CD4-positive, CD25-positive, alpha-beta regulatory T cell (primary cell): ENCODE measurements around the gene CDC25A. TPM values are rescaled to one million over a fixed set of nuclear protein-coding genes. Genes with fewer than 3 reads are reported as not detected.

Source experiments
- ATAC-seq, 2 donors: fragments of 150-1000 bp; cut with Tn5 transposase; one replicate each; pipeline ENCODE4 v1.10.0; 2021; ENCODE audit warnings: low read depth in 2 of 2, moderate number of reproducible peaks in 2 of 2, moderate library complexity in 1 of 2
- DNase-seq, 3 donors: peaks; one replicate each; pipeline versions ENCODE4 v3.0.0 to v3.0.0-alpha.2; 2012 to 2022; ENCODE audit warnings: mixed read lengths in 1 of 3
- H3K27ac ChIP-seq: one replicate; pipeline ENCODE4 v1.7.0; 2013; ENCODE audit warnings: mild to moderate bottlenecking, low read length; ENCODE audit not compliant: insufficient read depth, poor library complexity, severe bottlenecking
- H3K27me3 ChIP-seq: one replicate; pipeline ENCODE4 v1.7.0; 2013; ENCODE audit warnings: low read length; ENCODE audit not compliant: control insufficient read depth, insufficient read depth
- H3K36me3 ChIP-seq: one replicate; pipeline ENCODE4 v1.7.0; 2013; ENCODE audit warnings: mild to moderate bottlenecking, low read length, moderate library complexity; ENCODE audit not compliant: control insufficient read depth, insufficient read depth
- H3K4me1 ChIP-seq: 2 replicates; pipeline ENCODE4 v1.7.0; 2013; ENCODE audit warnings: mild to moderate bottlenecking, low read length; ENCODE audit not compliant: insufficient read depth, control insufficient read depth, poor library complexity, severe bottlenecking
- H3K4me3 ChIP-seq: one replicate; pipeline ENCODE4 v1.7.0; 2013; ENCODE audit warnings: low read depth, mild to moderate bottlenecking, low read length, moderate library complexity
- H3K9me3 ChIP-seq, 2 experiments: 1 replicate in 1 of 2; 2 replicates in 1 of 2; pipeline ENCODE4 v1.7.0; 2013; ENCODE audit warnings: low read length in 2 of 2, mild to moderate bottlenecking in 1 of 2, moderate library complexity in 1 of 2; ENCODE audit not compliant: control insufficient read depth in 2 of 2
- H3K27ac Mint-ChIP-seq, 3 donors: one replicate each; pipeline ENCODE4 v1.8.0; 2020 to 2022; ENCODE audit warnings: mild to moderate bottlenecking in 3 of 3, mixed read lengths in 3 of 3, moderate library complexity in 2 of 3
- H3K27me3 Mint-ChIP-seq: one replicate; pipeline ENCODE4 v1.8.0; 2022; ENCODE audit warnings: mild to moderate bottlenecking, mixed read lengths
- H3K36me3 Mint-ChIP-seq: one replicate; pipeline ENCODE4 v1.8.0; 2020; ENCODE audit warnings: mixed read lengths
- H3K4me1 Mint-ChIP-seq, 4 donors: one replicate each; pipeline ENCODE4 v1.8.0; 2020 to 2022; ENCODE audit warnings: mixed read lengths in 4 of 4, mild to moderate bottlenecking in 1 of 4
- H3K4me3 Mint-ChIP-seq, 4 donors: one replicate each; pipeline ENCODE4 v1.8.0; 2020 to 2022; ENCODE audit warnings: mild to moderate bottlenecking in 4 of 4, mixed read lengths in 4 of 4, moderate library complexity in 3 of 4
- H3K9me3 Mint-ChIP-seq, 7 donors: one replicate each; pipeline ENCODE4 v1.8.0; 2020 to 2022; ENCODE audit warnings: mixed read lengths in 7 of 7, mild to moderate bottlenecking in 3 of 7, moderate library complexity in 2 of 7
- polyA plus RNA-seq, 4 donors: library from polyadenylated mRNA; unstranded; fragments of 300-500 nt; fragmentation: Illumina TruSeq; gene quantifications; one replicate each; pipeline ENCODE4 v1.2.3, GENCODE V29; 2021
- total RNA-seq: library from RNA; stranded (reverse); gene quantifications from one replicate; pipeline ENCODE4 v1.2.3, GENCODE V29; 2022

CDC25A gene
- total and polyA plus RNA-seq, 5 donors from 2014 or later = 0.06 to 0.78 (median 0.42) TPM; not detected in 1

DNA sequence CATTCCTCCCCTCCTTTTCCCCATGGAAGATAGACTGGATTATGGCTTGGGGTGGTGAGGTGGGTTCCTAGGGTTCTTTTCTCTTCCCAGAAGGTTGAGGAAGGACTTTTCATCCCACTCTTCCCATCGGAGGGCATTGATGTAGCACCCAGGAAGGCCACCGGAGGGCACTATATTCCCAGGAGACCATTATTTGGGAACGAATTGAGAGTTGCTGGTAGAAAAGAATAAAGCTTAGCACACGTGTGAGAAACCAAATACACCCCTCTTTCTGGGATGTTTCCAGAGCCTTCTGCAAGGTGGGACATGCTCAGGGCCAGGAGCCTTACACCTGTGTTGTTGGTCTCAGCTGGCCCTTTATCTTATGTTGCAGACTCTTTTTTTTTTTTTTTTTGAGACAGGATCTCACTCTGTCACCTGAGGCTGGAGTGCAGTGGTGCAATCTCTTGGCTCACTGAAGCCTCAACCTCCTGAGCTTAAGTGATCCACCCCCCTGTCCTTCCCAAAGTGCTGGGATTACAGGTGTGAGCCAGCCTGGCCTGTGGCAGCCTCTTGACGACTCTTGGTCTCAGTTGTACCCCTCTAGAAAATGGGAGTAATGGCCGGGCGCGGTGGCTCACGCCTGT is 6.3 kb upstream of the CDC25A start:
- Mint-ChIP-seq H3K36me3 (no peaks in the 10 kb centered on the region), H3K4me1 (peaks cover 0 to 2% (median 0%) of the 10 kb centered on the region in 4 donors), H3K27ac (peak overlapping the region in 1 of 3 donors; percentile 52), H3K27me3 (peaks cover 5% of the 10 kb centered on the region), H3K4me3 (no peak overlapping the region), H3K9me3 (peaks cover 0 to 2% (median 0%) of the 10 kb centered on the region in 7 donors)
- H3K4me3 ChIP-seq = no peak overlapping the region
- peak in 1 of 3 donors; percentile 18 for DNase-seq
- H3K27ac ChIP-seq = no peak overlapping the region
- no peaks in the 10 kb centered on the region for H3K9me3 ChIP-seq
- H3K27me3 ChIP-seq = no peaks in the 10 kb centered on the region
- H3K36me3 ChIP-seq = no peaks in the 10 kb centered on the region
- no peaks in the 10 kb centered on the region for H3K4me1 ChIP-seq
- no peak for ATAC-seq

DNA sequence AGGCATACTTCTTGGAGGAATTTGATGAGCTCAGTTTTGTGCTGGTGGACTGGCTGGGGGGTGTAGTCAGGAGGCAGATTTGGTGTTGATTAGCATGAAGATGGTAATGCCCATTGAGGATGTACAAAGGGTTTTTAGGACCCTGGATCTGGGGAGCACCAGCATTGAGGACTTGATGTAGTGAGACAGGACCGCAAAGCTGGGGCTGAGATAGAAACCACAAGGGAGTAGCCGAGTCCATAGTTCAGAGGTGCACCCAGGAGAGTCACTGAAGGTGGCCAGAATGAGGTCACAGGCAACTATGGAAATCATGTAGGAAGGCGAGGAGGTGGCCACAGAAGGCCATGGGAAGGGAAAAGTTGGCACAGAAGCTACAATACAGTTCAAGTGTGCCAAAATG is 2.7 kb upstream of the CDC25A start:
- Histone ChIP-seq H3K4me1 (peaks cover 14% of the 10 kb centered on the region), H3K36me3 (no peaks in the 10 kb centered on the region), H3K4me3 (no peak overlapping the region), H3K27me3 (no peaks in the 10 kb centered on the region), H3K27ac (no peak overlapping the region), H3K9me3 (no peaks in the 10 kb centered on the region)
- Mint-ChIP-seq H3K36me3 (no peaks in the 10 kb centered on the region), H3K27me3 (peaks cover 11% of the 10 kb centered on the region), H3K27ac (peak overlapping the region in 1 of 3 donors; percentile 12), H3K4me1 (peaks cover 0 to 18% (median 13%) of the 10 kb centered on the region in 4 donors), H3K4me3 (peak overlapping the region in 1 of 4 donors; percentile 14), H3K9me3 (peaks cover 0 to 2% (median 0%) of the 10 kb centered on the region in 7 donors)
- no peak for ATAC-seq
- no peak for DNase-seq

- H3K27me3 ChIP-seq = no peaks in the 10 kb centered on the region
- no peaks in the 10 kb centered on the region for H3K9me3 ChIP-seq
- Mint-ChIP-seq H3K4me1 (peaks cover 0 to 21% (median 15%) of the 10 kb centered on the region in 4 donors), H3K36me3 (no peaks in the 10 kb centered on the region), H3K4me3 (peak overlapping the region in 3 of 4 donors; percentile 94 to 99 (median 95)), H3K27me3 (peaks cover 8% of the 10 kb centered on the region), H3K27ac (no peak overlapping the region), H3K9me3 (no peaks in the 10 kb centered on the region)
- no peak overlapping the region for H3K4me3 ChIP-seq
- H3K27ac ChIP-seq = no peak overlapping the region
- H3K4me1 ChIP-seq = peaks cover 14% of the 10 kb centered on the region
- no peaks in the 10 kb centered on the region for H3K36me3 ChIP-seq
- DNase-seq = no peak
- ATAC-seq = no peak
Observed at GRCh38 chr3:48189321-48189720, 1.1 kb upstream of the CDC25A start.

- ATAC-seq (peak in 1 of 2 donors; percentile 0), DNase-seq (peak in 1 of 3 donors; percentile 10)
- Mint-ChIP-seq H3K4me1 (peaks cover 0 to 26% (median 14%) of the 10 kb centered on the region in 4 donors), H3K27ac (peak overlapping the region in 1 of 3 donors; percentile 83), H3K27me3 (peaks cover 5% of the 10 kb centered on the region), H3K9me3 (no peaks in the 10 kb centered on the region), H3K4me3 (peak overlapping the region; percentile 94 to 99 (median 96)), H3K36me3 (peaks cover 3% of the 10 kb centered on the region)
- peak overlapping the region; percentile 58 for H3K4me3 ChIP-seq
- H3K4me1 ChIP-seq = peaks cover 14% of the 10 kb centered on the region
- no peak overlapping the region for H3K27ac ChIP-seq
- H3K27me3 ChIP-seq = no peaks in the 10 kb centered on the region
- H3K9me3 ChIP-seq = no peaks in the 10 kb centered on the region
- H3K36me3 ChIP-seq = no peaks in the 10 kb centered on the region
Observed at GRCh38 chr3:48187579-48188265, 495 bp downstream of the CDC25A start.

DNA sequence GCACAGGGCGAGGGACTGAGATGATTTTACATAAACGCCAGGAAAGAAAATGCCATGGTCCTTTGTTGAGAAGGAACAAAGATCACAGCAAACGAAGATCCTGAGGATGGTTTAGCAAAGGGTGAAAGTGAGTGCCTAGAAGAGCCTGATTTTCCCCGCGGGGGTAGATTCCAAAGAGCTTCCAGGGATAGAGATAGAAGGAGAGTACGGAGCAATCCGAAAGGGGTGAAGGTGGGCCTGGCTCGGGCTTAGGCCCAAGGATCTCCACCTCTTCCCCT is 977 bp downstream of the CDC25A start:
- no peak overlapping the region for H3K27ac ChIP-seq
- H3K4me3 ChIP-seq = peak overlapping the region; percentile 41
- no peaks in the 10 kb centered on the region for H3K27me3 ChIP-seq
- ATAC-seq = no peak
- H3K4me1 Mint-ChIP-seq = peaks cover 0 to 26% (median 14%) of the 10 kb centered on the region in 4 donors
- no peaks in the 10 kb centered on the region for H3K36me3 ChIP-seq
- H3K27me3 Mint-ChIP-seq = peaks cover 5% of the 10 kb centered on the region
- no peaks in the 10 kb centered on the region for H3K9me3 Mint-ChIP-seq
- peak in 1 of 3 donors; percentile 5 for DNase-seq
- H3K27ac Mint-ChIP-seq = peak overlapping the region in 1 of 3 donors; percentile 70
- no peaks in the 10 kb centered on the region for H3K9me3 ChIP-seq
- H3K4me1 ChIP-seq = peaks cover 14% of the 10 kb centered on the region
- H3K4me3 Mint-ChIP-seq = peak overlapping the region; percentile 65 to 93 (median 88)
- peaks cover 3% of the 10 kb centered on the region for H3K36me3 Mint-ChIP-seq

GRCh38 chr3:48186631-48187300 is 1.5 kb downstream of the CDC25A start:
- H3K9me3 ChIP-seq = no peaks in the 10 kb centered on the region
- Mint-ChIP-seq H3K27me3 (peaks cover 5% of the 10 kb centered on the region), H3K9me3 (no peaks in the 10 kb centered on the region), H3K4me3 (peak overlapping the region; percentile 65 to 93 (median 88)), H3K36me3 (peaks cover 3% of the 10 kb centered on the region), H3K27ac (peak overlapping the region in 1 of 3 donors; percentile 70), H3K4me1 (peaks cover 0 to 26% (median 14%) of the 10 kb centered on the region in 4 donors)
- no peaks in the 10 kb centered on the region for H3K27me3 ChIP-seq
- peak overlapping the region; percentile 41 for H3K4me3 ChIP-seq
- ATAC-seq = no peak
- H3K27ac ChIP-seq = no peak overlapping the region
- H3K36me3 ChIP-seq = no peaks in the 10 kb centered on the region
- no peak for DNase-seq
- H3K4me1 ChIP-seq = peaks cover 14% of the 10 kb centered on the region

DNA sequence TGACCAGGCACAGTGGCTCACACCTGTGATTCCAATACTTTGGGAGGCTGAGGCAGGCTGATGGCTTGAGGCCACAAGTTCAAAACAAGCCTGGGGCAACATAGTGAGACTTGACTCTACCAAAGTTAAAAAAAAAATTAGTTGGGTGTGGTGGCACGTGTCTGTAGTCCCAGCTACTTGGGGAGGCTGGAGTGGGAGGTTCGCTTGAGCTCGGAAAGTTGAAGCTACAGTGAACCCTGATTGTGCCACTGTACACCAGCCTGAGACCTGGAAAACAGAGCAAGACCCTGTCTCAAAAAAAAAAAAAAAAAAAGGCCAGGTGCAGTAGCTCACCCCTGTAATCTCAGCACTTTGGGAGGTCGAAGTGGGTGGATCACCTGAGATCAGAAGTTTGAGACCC is 3.1 kb downstream of the CDC25A start:
- H3K4me3 ChIP-seq = no peak overlapping the region
- no peaks in the 10 kb centered on the region for H3K27me3 ChIP-seq
- Mint-ChIP-seq H3K27ac (no peak overlapping the region), H3K27me3 (peaks cover 5% of the 10 kb centered on the region), H3K4me1 (peaks cover 0 to 26% (median 16%) of the 10 kb centered on the region in 4 donors), H3K9me3 (no peaks in the 10 kb centered on the region), H3K4me3 (peak overlapping the region in 2 of 4 donors; percentile 10 to 54), H3K36me3 (peaks cover 3% of the 10 kb centered on the region)
- peaks cover 14% of the 10 kb centered on the region for H3K4me1 ChIP-seq
- DNase-seq = no peak
- H3K36me3 ChIP-seq = no peaks in the 10 kb centered on the region
- ATAC-seq = no peak
- H3K27ac ChIP-seq = no peak overlapping the region
- H3K9me3 ChIP-seq = no peaks in the 10 kb centered on the region
